Measurements from ENCODE around the gene CEP112. TPM values are rescaled to one million over a fixed set of nuclear protein-coding genes. Genes with fewer than 3 reads are reported as not detected.

The CEP112 gene
- total and polyA plus RNA-seq, 10 of the 15 experiments (the other 5 are each of a cell fraction or from before 2014, with no cell fraction given) = 0.11 to 3.8 (median 0.32) TPM; not detected in 1

GRCh38 chr17:65595071-65595656 lies 596.8 kb downstream of the CEP112 start (continued):
- TF ChIP-seq REST (IDR thresholded peaks at IDR 0.05; ENCODE audit: low read depth, low read length) (no peak), ZBTB11 (CRISPR knock-in tag; IDR thresholded peaks at IDR 0.05) (no peak), NFYB (IDR thresholded peaks at IDR 0.05; ENCODE audit: insufficient read depth, low read depth, low read length) (peak; percentile 69), BCL3 (IDR thresholded peaks at IDR 0.05; ENCODE audit: borderline replicate concordance, insufficient read depth, low read depth, low read length, poor library complexity, severe bottlenecking) (no peak), YY1 (IDR thresholded peaks at IDR 0.05; ENCODE audit: low read depth, low read length) (no peak), ZNF24 (IDR thresholded peaks at IDR 0.05) (no peak), NR2F1 (conservative IDR thresholded peaks at IDR 0.05) (no peak), RAD51 (IDR thresholded peaks at IDR 0.05) (0 out of 2 replicates have a peak, but pooled peaks have one; percentile 34), SUZ12 (IDR thresholded peaks at IDR 0.05; ENCODE audit: unreplicated experiment) (no peak), SPI1 (IDR thresholded peaks at IDR 0.05; ENCODE audit: borderline replicate concordance, insufficient read depth, low read depth, low read length) (no peak), RELB (IDR thresholded peaks at IDR 0.05; ENCODE audit: low read depth) (no peak), PBX3 (IDR thresholded peaks at IDR 0.05; ENCODE audit: insufficient replicate concordance, low read depth, low read length) (no peak), TARDBP (IDR thresholded peaks at IDR 0.05; ENCODE audit: borderline replicate concordance) (no peak)

Measured in GM12878 (cell line).